IMR-90 (cell line): Measurements from ENCODE around the gene TIGAR.

Experiments
- BHLHE40 ChIP-seq: fragments of 150-350 bp; IDR thresholded peaks from 2 replicates; pipeline ENCODE4 v1.6.1; 2016; ENCODE audit warnings: mild to moderate bottlenecking, low read depth, low read length
- CEBPB ChIP-seq: IDR thresholded peaks from 2 replicates; pipeline ENCODE4 v1.6.1; 2012; ENCODE audit warnings: low read depth, low read length, improper control_type of control experiment
- CHD1 ChIP-seq: IDR thresholded peaks from 2 replicates; pipeline ENCODE4 v1.6.1; 2012; ENCODE audit warnings: low read depth, low read length, improper control_type of control experiment
- FOS ChIP-seq: fragments of 150-350 bp; IDR thresholded peaks from 2 replicates; pipeline ENCODE4 v1.6.1; 2016; ENCODE audit warnings: low read depth, low read length
- MAFK ChIP-seq: IDR thresholded peaks from 2 replicates; pipeline ENCODE4 v1.6.1; 2012; ENCODE audit warnings: low read depth, low read length, improper control_type of control experiment
- MAZ ChIP-seq: IDR thresholded peaks from 2 replicates; pipeline ENCODE4 v1.6.1; 2012; ENCODE audit warnings: low read depth, mild to moderate bottlenecking, low read length, improper control_type of control experiment, moderate library complexity, borderline replicate concordance
- MXI1 ChIP-seq: IDR thresholded peaks from 2 replicates; pipeline ENCODE4 v1.6.1; 2012; ENCODE audit warnings: low read depth, mild to moderate bottlenecking, low read length, moderate library complexity, borderline replicate concordance
- POLR2A ChIP-seq: IDR thresholded peaks from 2 replicates; pipeline ENCODE4 v1.6.1; 2012; ENCODE audit warnings: mild to moderate bottlenecking, low read depth, low read length
- RAD21 ChIP-seq: IDR thresholded peaks from 2 replicates; pipeline ENCODE4 v1.6.1; 2012; ENCODE audit warnings: low read length, improper control_type of control experiment
- RCOR1 ChIP-seq: IDR thresholded peaks from 2 replicates; pipeline ENCODE4 v1.6.1; 2012; ENCODE audit warnings: mild to moderate bottlenecking, low read length, improper control_type of control experiment; ENCODE audit not compliant: insufficient replicate concordance
- RFX5 ChIP-seq: IDR thresholded peaks from 2 replicates; pipeline ENCODE4 v1.8.0; 2012; ENCODE audit warnings: low read depth, mild to moderate bottlenecking, low read length, moderate library complexity
- SMC3 ChIP-seq: fragments of 150-350 bp; IDR thresholded peaks from 2 replicates; pipeline ENCODE4 v1.6.1; 2016; ENCODE audit warnings: low read depth, mild to moderate bottlenecking, antibody characterized with exemption, low read length, moderate library complexity
- TF ChIP-seq, protein P1 (sequence below): conservative IDR thresholded peaks from 2 replicates; pipeline ENCODE4 v1.5.1; 2012; ENCODE audit warnings: mild to moderate bottlenecking, low read depth, low read length, improper control_type of control experiment
- TF ChIP-seq, protein P2 (sequence below): fragments of 150-350 bp; IDR thresholded peaks from 2 replicates; pipeline ENCODE4 v1.6.1; 2017; ENCODE audit warnings: mild to moderate bottlenecking, antibody characterized with exemption, low read length, low read depth

DNA sequence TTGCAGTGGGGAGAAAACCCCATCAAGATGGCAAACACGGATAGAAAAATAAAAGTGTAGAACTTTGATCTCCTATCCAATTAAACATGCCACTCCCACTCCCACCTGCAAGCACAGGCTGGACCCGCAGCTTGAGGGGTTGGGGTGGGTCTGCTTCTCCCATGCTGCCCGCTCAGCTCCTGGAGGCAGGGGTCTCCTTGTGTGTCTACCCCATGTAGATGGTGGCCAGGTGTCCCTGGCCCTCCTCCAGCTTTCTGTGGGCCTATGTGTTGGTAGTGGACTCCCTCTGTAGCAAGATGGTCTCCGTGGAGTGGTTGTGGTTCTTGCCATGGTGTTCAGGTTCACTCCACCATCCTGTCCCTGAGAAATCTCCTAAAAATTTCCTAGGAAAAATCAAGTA lies 82.0 kb downstream of the TIGAR start:
- TF ChIP-seq, protein P1, sequence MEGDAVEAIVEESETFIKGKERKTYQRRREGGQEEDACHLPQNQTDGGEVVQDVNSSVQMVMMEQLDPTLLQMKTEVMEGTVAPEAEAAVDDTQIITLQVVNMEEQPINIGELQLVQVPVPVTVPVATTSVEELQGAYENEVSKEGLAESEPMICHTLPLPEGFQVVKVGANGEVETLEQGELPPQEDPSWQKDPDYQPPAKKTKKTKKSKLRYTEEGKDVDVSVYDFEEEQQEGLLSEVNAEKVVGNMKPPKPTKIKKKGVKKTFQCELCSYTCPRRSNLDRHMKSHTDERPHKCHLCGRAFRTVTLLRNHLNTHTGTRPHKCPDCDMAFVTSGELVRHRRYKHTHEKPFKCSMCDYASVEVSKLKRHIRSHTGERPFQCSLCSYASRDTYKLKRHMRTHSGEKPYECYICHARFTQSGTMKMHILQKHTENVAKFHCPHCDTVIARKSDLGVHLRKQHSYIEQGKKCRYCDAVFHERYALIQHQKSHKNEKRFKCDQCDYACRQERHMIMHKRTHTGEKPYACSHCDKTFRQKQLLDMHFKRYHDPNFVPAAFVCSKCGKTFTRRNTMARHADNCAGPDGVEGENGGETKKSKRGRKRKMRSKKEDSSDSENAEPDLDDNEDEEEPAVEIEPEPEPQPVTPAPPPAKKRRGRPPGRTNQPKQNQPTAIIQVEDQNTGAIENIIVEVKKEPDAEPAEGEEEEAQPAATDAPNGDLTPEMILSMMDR, result no peak
- no peak for TF ChIP-seq CEBPB
- TF ChIP-seq SMC3, result no peak
- TF ChIP-seq POLR2A, result no peak
- no peak for TF ChIP-seq BHLHE40
- TF ChIP-seq RAD21, result no peak
- no peak for TF ChIP-seq MAZ
- TF ChIP-seq, protein P2, sequence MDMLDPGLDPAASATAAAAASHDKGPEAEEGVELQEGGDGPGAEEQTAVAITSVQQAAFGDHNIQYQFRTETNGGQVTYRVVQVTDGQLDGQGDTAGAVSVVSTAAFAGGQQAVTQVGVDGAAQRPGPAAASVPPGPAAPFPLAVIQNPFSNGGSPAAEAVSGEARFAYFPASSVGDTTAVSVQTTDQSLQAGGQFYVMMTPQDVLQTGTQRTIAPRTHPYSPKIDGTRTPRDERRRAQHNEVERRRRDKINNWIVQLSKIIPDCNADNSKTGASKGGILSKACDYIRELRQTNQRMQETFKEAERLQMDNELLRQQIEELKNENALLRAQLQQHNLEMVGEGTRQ, result no peak
- TF ChIP-seq MXI1, result no peak
- no peak for TF ChIP-seq MAFK
- no peak for TF ChIP-seq RCOR1
- no peak for TF ChIP-seq FOS
- no peak for TF ChIP-seq RFX5
- no peak for TF ChIP-seq CHD1
